ENCODE data around the gene CHTF18. TPM values are rescaled to one million over a fixed set of nuclear protein-coding genes. Genes with fewer than 3 reads are reported as not detected.

CHTF18 gene
- total and polyA plus RNA-seq, 2 donors from 2014 or later = 4.2 to 16.0 TPM

DNA sequence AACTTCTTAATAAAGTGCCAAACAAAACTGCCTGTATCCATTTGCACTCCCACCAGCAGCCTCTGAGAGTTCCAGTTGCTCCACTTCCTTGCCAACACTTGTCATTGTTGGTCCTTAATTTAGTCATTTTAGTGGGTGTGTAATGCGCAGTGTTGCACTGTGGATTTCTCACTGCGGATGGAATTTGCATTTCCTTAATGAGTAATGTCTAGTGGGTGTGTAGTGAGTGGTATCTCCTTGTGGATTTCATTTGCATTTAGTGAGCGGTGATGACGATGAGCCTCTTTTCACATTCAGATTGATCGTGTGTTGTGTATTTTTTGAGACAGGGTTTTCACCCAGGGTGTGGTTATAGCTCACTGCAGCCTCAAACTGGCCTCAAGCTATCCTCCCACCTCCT lies 32.0 kb upstream of the CHTF18 start:
- H3K4me1 ChIP-seq (ENCODE audit: control insufficient read depth in 2 of 3, insufficient read depth in 2 of 3, low read depth in 1 of 3, low read length in 3 of 3) = no peaks in the 10 kb centered on the region
- no peaks in the 10 kb centered on the region for H3K9me3 ChIP-seq (ENCODE audit: control insufficient read depth in 2 of 3, insufficient read depth in 1 of 3, low read length in 3 of 3)
- no peak for FAIRE-seq
- no peak overlapping the region for H3K9ac ChIP-seq (ENCODE audit: low read length in 3 of 3)
- no peak for DNase-seq
- H3K27me3 ChIP-seq (ENCODE audit: control insufficient read depth, insufficient read depth, low read length) = no peaks in the 10 kb centered on the region
- intact Hi-C loops (cut with DNase I) = no loop called here
- no peaks in the 10 kb centered on the region for H3K36me3 ChIP-seq (ENCODE audit: control insufficient read depth in 2 of 3, insufficient read depth in 3 of 3, low read length in 3 of 3)
- H3K4me3 ChIP-seq (ENCODE audit: low read length in 3 of 3) = no peak overlapping the region
- H3K27ac ChIP-seq (ENCODE audit: low read depth in 2 of 2, low read length in 2 of 2) = no peak overlapping the region
- no peak for TF ChIP-seq CTCF (IDR thresholded peaks at IDR 0.05; ENCODE audit: borderline replicate concordance, extremely low read depth, insufficient read depth)

GRCh38 chr16:759110-759910 lies 29.1 kb upstream of the CHTF18 start:
- Histone ChIP-seq H3K9ac (ENCODE audit: low read length in 3 of 3) (no peak overlapping the region), H3K27me3 (ENCODE audit: control insufficient read depth, insufficient read depth, low read length) (no peaks in the 10 kb centered on the region), H3K4me1 (ENCODE audit: control insufficient read depth in 2 of 3, insufficient read depth in 2 of 3, low read depth in 1 of 3, low read length in 3 of 3) (no peaks in the 10 kb centered on the region), H3K4me3 (ENCODE audit: low read length in 3 of 3) (no peak overlapping the region), H3K27ac (ENCODE audit: low read depth in 2 of 2, low read length in 2 of 2) (no peak overlapping the region), H3K9me3 (ENCODE audit: control insufficient read depth in 2 of 3, insufficient read depth in 1 of 3, low read length in 3 of 3) (no peaks in the 10 kb centered on the region), H3K36me3 (ENCODE audit: control insufficient read depth in 2 of 3, insufficient read depth in 3 of 3, low read length in 3 of 3) (no peaks in the 10 kb centered on the region)
- no peak for TF ChIP-seq CTCF (IDR thresholded peaks at IDR 0.05; ENCODE audit: borderline replicate concordance, extremely low read depth, insufficient read depth)
- no peak for FAIRE-seq
- peak in 3 of 5 donors; percentile 30 to 37 (median 35) for DNase-seq
- intact Hi-C loops (cut with DNase I) = no loop called here

GRCh38 chr16:760065-760464 lies 28.4 kb upstream of the CHTF18 start:
- Histone ChIP-seq H3K27me3 (ENCODE audit: control insufficient read depth, insufficient read depth, low read length) (no peaks in the 10 kb centered on the region), H3K27ac (ENCODE audit: low read depth in 2 of 2, low read length in 2 of 2) (no peak overlapping the region), H3K9me3 (ENCODE audit: control insufficient read depth in 2 of 3, insufficient read depth in 1 of 3, low read length in 3 of 3) (no peaks in the 10 kb centered on the region), H3K4me3 (ENCODE audit: low read length in 3 of 3) (no peak overlapping the region), H3K9ac (ENCODE audit: low read length in 3 of 3) (no peak overlapping the region), H3K4me1 (ENCODE audit: control insufficient read depth in 2 of 3, insufficient read depth in 2 of 3, low read depth in 1 of 3, low read length in 3 of 3) (no peaks in the 10 kb centered on the region), H3K36me3 (ENCODE audit: control insufficient read depth in 2 of 3, insufficient read depth in 3 of 3, low read length in 3 of 3) (no peaks in the 10 kb centered on the region)
- DNase-seq (peak in 1 of 5 donors; percentile 75), FAIRE-seq (no peak)
- intact Hi-C loops (cut with DNase I) = no loop called here
- TF ChIP-seq CTCF (IDR thresholded peaks at IDR 0.05; ENCODE audit: borderline replicate concordance, extremely low read depth, insufficient read depth) = no peak

Data from kidney (tissue), 14 donors.